HepG2 (cell line): Measurements from ENCODE around the gene SETD1A. TPM values are rescaled to one million over a fixed set of nuclear protein-coding genes. Genes with fewer than 3 reads are reported as not detected.

Experiments
- BATF2 ChIP-seq: sonication (generic); formaldehyde crosslinking; IDR thresholded peaks from 2 replicates; pipeline ENCODE4 v1.8.0; 2022; ENCODE audit warnings: mild to moderate bottlenecking, missing genetic modification reagents, moderate library complexity
- CHCHD3 ChIP-seq: sonication (generic); formaldehyde crosslinking; IDR thresholded peaks from 2 replicates; pipeline ENCODE4 v1.8.0; 2022; ENCODE audit warnings: mild to moderate bottlenecking, missing genetic modification reagents, moderate library complexity
- GZF1 ChIP-seq: sonication (generic); formaldehyde crosslinking; IDR thresholded peaks from 2 replicates; pipeline ENCODE4 v1.5.1; 2020; ENCODE audit warnings: mild to moderate bottlenecking, missing genetic modification reagents
- HOXA3 ChIP-seq: sonication (generic); formaldehyde crosslinking; IDR thresholded peaks from 2 replicates; pipeline ENCODE4 v1.5.0; 2020; ENCODE audit warnings: missing genetic modification reagents
- JDP2 ChIP-seq: sonication (generic); formaldehyde crosslinking; IDR thresholded peaks from 2 replicates; pipeline ENCODE4 v1.8.1; 2022; ENCODE audit warnings: missing genetic modification reagents, borderline replicate concordance
- NR2F6 ChIP-seq, 2 experiments: IDR thresholded peaks; 2 replicates each; pipeline ENCODE4 v1.6.1; 2016; ENCODE audit warnings: antibody characterized with exemption in 1 of 2, mild to moderate bottlenecking in 1 of 2
- PHF8 ChIP-seq: sonication (generic); formaldehyde crosslinking; IDR thresholded peaks from 2 replicates; pipeline ENCODE4 v1.5.0; 2020; ENCODE audit warnings: missing genetic modification reagents
- SMARCE1 ChIP-seq: fragments of 450-650 bp; IDR thresholded peaks from 2 replicates; pipeline ENCODE4 v1.6.1; 2017; ENCODE audit warnings: borderline replicate concordance
- SP5 ChIP-seq: IDR thresholded peaks from 2 replicates; pipeline ENCODE4 v1.6.1; 2016; ENCODE audit warnings: low read depth, borderline replicate concordance
- TSC22D2 ChIP-seq: sonication (generic); formaldehyde crosslinking; IDR thresholded peaks from 2 replicates; pipeline ENCODE4 v1.5.1; 2020; ENCODE audit warnings: missing genetic modification reagents, mild to moderate bottlenecking, borderline replicate concordance
- ZNF225 ChIP-seq: sonication (generic); formaldehyde crosslinking; IDR thresholded peaks from 2 replicates; pipeline ENCODE4 v1.4.0; 2020; ENCODE audit warnings: mild to moderate bottlenecking, missing genetic modification reagents
- ZNF230 ChIP-seq: sonication (generic); formaldehyde crosslinking; IDR thresholded peaks from 2 replicates; pipeline ENCODE4 v1.4.0; 2020; ENCODE audit warnings: mild to moderate bottlenecking, missing genetic modification reagents
- ZNF331 ChIP-seq: sonication (generic); formaldehyde crosslinking; IDR thresholded peaks from 2 replicates; pipeline ENCODE4 v1.4.0; 2020; ENCODE audit warnings: missing genetic modification reagents
- ZNF367 ChIP-seq: sonication (generic); formaldehyde crosslinking; IDR thresholded peaks from 2 replicates; pipeline ENCODE4 v1.4.0; 2020; ENCODE audit warnings: missing genetic modification reagents, borderline replicate concordance
- ZNF549 ChIP-seq: sonication (generic); formaldehyde crosslinking; IDR thresholded peaks from 2 replicates; pipeline ENCODE4 v1.5.0; 2020; ENCODE audit warnings: missing genetic modification reagents
- ZNF580 ChIP-seq: IDR thresholded peaks from 2 replicates; pipeline ENCODE4 v1.6.1; 2016; ENCODE audit warnings: low read depth, borderline replicate concordance
- ZNF75D ChIP-seq: sonication (generic); formaldehyde crosslinking; IDR thresholded peaks from 2 replicates; pipeline ENCODE4 v1.8.1; 2023; ENCODE audit warnings: missing genetic modification reagents, mild to moderate bottlenecking, borderline replicate concordance
- ZNF788 ChIP-seq: sonication (generic); formaldehyde crosslinking; IDR thresholded peaks from 2 replicates; pipeline ENCODE4 v1.5.0; 2020; ENCODE audit warnings: mild to moderate bottlenecking, missing genetic modification reagents, borderline replicate concordance
- ZSCAN22 ChIP-seq: sonication (generic); formaldehyde crosslinking; IDR thresholded peaks from 2 replicates; pipeline ENCODE4 v1.4.0; 2020; ENCODE audit warnings: mild to moderate bottlenecking, missing genetic modification reagents
- ZSCAN29 ChIP-seq: sonication (generic); formaldehyde crosslinking; conservative IDR thresholded peaks from 2 replicates; pipeline ENCODE4 v1.4.0; 2020; ENCODE audit warnings: mild to moderate bottlenecking, missing genetic modification reagents
- ZUFSP ChIP-seq: sonication (generic); formaldehyde crosslinking; IDR thresholded peaks from 2 replicates; pipeline ENCODE4 v1.9.0; 2021; ENCODE audit warnings: missing genetic modification reagents, mild to moderate bottlenecking, borderline replicate concordance
- polyA plus RNA-seq, 8 experiments: library from polyadenylated mRNA; depleted of rRNA in 3 of 8; stranded (reverse) in 7 of 8; unstranded in 1 of 8; fragments of >200 nt; fragmentation: Illumina TruSeq in 4 of 8; extraction: Trizol in 4 of 8; gene quantifications; 2 replicates each; pipeline versions ENCODE4 v1.2.1 to v1.2.3, GENCODE V29; 2011 to 2016; ENCODE audit warnings: low read depth in 4 of 8, missing spikeins in 1 of 8, mixed read lengths in 1 of 8; ENCODE audit not compliant: insufficient read depth in 1 of 8
- total RNA-seq, 5 experiments: library from RNA; depleted of rRNA; stranded (reverse); fragments of >200 nt; fragmentation: Illumina TruSeq; extraction: Trizol; gene quantifications; 2 replicates each; pipeline ENCODE4 v1.2.3, GENCODE V29; 2016; ENCODE audit warnings: low read depth in 1 of 5
- TF ChIP-seq, protein P1 (sequence below): sonication (generic); formaldehyde crosslinking; IDR thresholded peaks from 2 replicates; pipeline ENCODE4 v1.4.0; 2020; ENCODE audit warnings: mild to moderate bottlenecking, missing genetic modification reagents, borderline replicate concordance
- TF ChIP-seq, protein P2 (sequence below): sonication (generic); formaldehyde crosslinking; IDR thresholded peaks from 2 replicates; pipeline ENCODE4 v1.5.0; 2020; ENCODE audit warnings: mild to moderate bottlenecking, missing genetic modification reagents, borderline replicate concordance

The SETD1A gene
- total and polyA plus RNA-seq, 2 of the 13 experiments (the other 11 are each of a cell fraction or from before 2014, with no cell fraction given): 3.8 to 5.6 TPM

DNA sequence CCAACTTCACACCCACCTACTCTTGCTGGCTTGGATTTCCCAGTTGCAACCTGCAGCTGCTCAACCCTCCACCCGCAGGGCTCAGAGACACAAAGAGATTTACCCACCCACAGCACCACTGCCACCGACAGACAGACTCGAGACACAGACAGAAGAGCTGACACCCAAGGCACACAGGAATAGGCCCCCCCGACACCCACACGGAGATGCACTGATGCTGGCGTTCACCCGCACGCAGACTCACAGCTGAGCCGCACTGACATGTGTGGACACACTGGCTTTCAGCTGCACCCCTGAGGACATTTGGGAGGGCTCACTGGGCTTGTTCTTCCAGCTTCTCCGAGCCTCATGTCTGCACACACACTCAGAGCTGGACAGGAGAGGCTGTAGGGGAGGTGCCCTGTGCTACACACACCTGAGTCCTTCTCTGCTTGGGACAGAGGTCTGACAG lies 44.7 kb downstream of the SETD1A start (continued):
- TF ChIP-seq BATF2 (CRISPR knock-in tag): no peak
- no peak for TF ChIP-seq ZNF788
- TF ChIP-seq ZSCAN29 (CRISPR knock-in tag): no peak
- TF ChIP-seq ZNF225 (CRISPR knock-in tag): no peak; the same call in 1 of the 2 replicates
- TF ChIP-seq ZNF331 (CRISPR knock-in tag): no peak
- no peak for TF ChIP-seq ZNF549 (CRISPR knock-in tag)
- TF ChIP-seq ZUFSP: no peak
- no peak for TF ChIP-seq TSC22D2 (CRISPR knock-in tag)
- TF ChIP-seq CHCHD3 (CRISPR knock-in tag): 0 out of 2 replicates have a peak, but pooled peaks have one; percentile 41
- no peak for TF ChIP-seq ZNF367 (CRISPR knock-in tag)
- TF ChIP-seq ZNF75D (CRISPR knock-in tag): no peak
- TF ChIP-seq, protein P1, sequence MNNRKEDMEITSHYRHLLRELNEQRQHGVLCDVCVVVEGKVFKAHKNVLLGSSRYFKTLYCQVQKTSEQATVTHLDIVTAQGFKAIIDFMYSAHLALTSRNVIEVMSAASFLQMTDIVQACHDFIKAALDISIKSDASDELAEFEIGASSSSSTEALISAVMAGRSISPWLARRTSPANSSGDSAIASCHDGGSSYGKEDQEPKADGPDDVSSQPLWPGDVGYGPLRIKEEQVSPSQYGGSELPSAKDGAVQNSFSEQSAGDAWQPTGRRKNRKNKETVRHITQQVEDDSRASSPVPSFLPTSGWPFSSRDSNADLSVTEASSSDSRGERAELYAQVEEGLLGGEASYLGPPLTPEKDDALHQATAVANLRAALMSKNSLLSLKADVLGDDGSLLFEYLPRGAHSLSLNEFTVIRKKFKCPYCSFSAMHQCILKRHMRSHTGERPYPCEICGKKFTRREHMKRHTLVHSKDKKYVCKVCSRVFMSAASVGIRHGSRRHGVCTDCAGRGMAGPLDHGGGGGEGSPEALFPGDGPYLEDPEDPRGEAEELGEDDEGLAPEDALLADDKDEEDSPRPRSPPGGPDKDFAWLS (CRISPR knock-in tag): no peak
- TF ChIP-seq JDP2 (CRISPR knock-in tag): no peak
- 0 out of 2 replicates have a peak, but pooled peaks have one; percentile 12 for TF ChIP-seq ZSCAN22 (CRISPR knock-in tag)
- TF ChIP-seq ZNF580 (CRISPR knock-in tag): no peak
- no peak for TF ChIP-seq PHF8 (CRISPR knock-in tag)
- no peak for TF ChIP-seq SMARCE1
- no peak for TF ChIP-seq GZF1 (CRISPR knock-in tag)
- TF ChIP-seq NR2F6 (IDR thresholded peaks at IDR 0.05): no peak
- TF ChIP-seq NR2F6 (CRISPR knock-in tag; IDR thresholded peaks at IDR 0.05): no peak
- no peak for TF ChIP-seq SP5 (CRISPR knock-in tag)
- TF ChIP-seq HOXA3 (CRISPR knock-in tag): no peak
- no peak for TF ChIP-seq ZNF230 (CRISPR knock-in tag)
- TF ChIP-seq, protein P2, sequence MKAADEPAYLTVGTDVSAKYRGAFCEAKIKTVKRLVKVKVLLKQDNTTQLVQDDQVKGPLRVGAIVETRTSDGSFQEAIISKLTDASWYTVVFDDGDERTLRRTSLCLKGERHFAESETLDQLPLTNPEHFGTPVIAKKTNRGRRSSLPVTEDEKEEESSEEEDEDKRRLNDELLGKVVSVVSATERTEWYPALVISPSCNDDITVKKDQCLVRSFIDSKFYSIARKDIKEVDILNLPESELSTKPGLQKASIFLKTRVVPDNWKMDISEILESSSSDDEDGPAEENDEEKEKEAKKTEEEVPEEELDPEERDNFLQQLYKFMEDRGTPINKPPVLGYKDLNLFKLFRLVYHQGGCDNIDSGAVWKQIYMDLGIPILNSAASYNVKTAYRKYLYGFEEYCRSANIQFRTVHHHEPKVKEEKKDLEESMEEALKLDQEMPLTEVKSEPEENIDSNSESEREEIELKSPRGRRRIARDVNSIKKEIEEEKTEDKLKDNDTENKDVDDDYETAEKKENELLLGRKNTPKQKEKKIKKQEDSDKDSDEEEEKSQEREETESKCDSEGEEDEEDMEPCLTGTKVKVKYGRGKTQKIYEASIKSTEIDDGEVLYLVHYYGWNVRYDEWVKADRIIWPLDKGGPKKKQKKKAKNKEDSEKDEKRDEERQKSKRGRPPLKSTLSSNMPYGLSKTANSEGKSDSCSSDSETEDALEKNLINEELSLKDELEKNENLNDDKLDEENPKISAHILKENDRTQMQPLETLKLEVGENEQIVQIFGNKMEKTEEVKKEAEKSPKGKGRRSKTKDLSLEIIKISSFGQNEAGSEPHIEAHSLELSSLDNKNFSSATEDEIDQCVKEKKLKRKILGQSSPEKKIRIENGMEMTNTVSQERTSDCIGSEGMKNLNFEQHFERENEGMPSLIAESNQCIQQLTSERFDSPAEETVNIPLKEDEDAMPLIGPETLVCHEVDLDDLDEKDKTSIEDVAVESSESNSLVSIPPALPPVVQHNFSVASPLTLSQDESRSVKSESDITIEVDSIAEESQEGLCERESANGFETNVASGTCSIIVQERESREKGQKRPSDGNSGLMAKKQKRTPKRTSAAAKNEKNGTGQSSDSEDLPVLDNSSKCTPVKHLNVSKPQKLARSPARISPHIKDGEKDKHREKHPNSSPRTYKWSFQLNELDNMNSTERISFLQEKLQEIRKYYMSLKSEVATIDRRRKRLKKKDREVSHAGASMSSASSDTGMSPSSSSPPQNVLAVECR: no peak; the same call in 1 of the 2 replicates
